RKO (cell line): ENCODE results near the gene CTXN3.

Source experiments
- DNase-seq: peaks from one replicate; pipeline ENCODE4 v3.0.0-alpha.2; 2016; ENCODE audit warnings: low spot score

Gene CTXN3

GRCh38 chr5:127700237-127700766 lies 51.4 kb downstream of the CTXN3 start:
- DNase-seq: peak; percentile 7

DNA sequence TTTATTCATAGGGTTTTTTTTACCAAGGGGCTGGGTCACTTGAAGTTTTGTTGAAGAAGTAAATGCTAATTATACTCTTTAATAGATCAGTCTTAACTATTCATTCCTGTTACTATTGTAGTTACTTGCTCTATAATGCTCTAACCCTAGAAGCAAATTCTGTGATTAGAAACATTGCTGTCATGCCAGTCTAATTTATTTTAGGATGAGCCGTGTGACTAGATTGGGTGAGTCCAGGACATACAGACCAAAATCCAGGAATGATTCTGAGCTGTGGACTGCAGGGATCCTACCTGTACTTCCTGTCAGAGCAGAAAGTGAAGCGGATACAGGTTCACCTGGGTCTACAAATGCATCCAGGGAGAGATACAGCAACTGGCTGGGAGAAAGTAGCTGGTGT lies 53.6 kb downstream of the CTXN3 start:
- DNase-seq: no peak

DNA sequence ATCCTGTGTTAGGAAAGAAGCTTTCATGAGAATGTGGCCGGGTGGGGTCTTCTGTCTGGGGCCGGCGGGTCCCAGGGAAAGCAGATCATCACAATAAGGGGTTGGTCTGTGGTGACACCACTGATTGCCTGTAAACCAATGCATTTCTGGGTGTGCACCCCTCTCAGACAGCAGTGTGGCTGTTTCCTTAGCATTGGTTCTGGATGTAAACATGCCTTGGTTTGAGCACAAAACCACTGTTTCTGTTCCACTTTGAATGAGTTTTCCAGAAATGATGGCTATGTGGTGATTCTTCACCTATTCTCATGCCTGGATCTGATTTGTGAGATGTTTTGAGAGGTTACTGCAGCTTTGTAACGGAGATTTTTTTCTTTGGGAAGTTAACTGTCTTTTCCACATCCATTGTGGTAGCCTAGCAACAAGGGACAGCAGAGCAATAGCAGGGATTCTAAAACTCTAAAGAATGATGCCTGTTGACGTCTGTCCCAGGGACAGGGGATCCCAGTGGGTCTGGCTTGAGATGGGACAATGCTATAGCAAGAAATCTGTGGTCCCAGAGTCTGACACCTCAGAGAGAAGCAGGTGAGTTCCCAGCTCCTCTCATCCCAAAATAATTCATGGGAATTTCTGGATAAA lies 54.2 kb downstream of the CTXN3 start, which contains the start of gene CCDC192:
Gene CCDC192 (plus strand): TSS at position 466 of the 636 bp plus-strand sequence. CDS start 55 bp downstream, at position 521.
- no peak for DNase-seq

DNA sequence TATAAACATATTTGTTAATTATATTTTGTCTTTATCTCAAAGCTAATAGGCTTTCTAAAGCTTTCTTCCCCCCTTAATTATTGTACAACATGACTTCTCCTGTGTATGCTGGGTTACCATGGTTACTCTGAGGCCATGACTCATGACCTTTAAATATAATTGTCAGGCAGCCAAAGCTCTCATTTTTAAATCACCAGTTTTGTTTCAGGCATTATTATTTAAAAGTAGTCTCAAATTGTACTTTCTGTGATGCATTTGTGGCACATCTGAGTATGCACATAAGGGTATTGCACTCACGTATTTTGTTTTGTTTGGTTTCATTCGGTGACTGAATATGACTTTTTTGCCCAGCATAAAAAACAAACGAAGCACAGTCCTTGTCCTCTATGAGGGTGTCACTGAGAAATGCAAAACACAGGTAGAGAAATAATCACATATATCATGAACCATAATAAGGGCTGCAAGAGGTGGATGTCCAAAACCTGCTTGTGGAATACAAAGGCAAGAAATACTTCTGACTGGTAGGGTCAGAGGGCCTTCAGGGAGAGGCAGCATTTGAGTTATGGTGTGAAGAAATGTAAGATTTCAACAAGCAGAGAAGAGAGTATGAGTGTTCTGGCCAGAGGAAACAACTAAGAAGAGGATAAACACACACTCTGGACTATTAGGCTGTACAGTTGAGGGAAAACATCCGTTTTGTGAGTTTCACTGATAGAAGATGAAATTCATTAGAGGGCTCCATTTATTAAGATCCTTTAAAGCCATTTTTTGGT lies 56.4 kb downstream of the CTXN3 start:
- peak; percentile 69 for DNase-seq

DNA sequence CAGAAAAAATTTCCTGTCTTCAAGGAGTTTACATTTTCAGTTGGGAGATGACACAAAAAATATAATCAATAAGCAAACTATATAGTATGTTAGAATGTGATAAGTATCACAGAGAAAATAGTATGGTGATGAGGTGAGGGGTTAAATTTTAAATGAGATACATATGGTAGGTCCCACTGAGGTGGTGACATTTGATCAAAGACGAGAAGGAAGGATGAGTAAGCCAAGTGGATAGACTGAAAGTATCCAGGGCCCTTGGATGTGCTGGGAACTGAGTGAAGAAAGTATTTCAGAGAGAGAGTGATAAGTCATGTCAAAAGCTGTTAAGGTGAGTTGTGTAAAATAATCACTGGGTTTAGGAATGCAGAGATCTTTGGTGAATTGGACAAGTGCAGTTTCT lies 57.8 kb downstream of the CTXN3 start:
- DNase-seq: no peak

GRCh38 chr5:127707209-127707608 lies 58.3 kb downstream of the CTXN3 start:
- DNase-seq: no peak
